Stomach (tissue), 4 donors: ENCODE data around the gene SLC8A3.

Experiments
- EP300 ChIP-seq: sonication (generic); formaldehyde crosslinking; IDR thresholded peaks from one replicate; pipeline ENCODE4 v1.6.1; 2017; ENCODE audit warnings: antibody characterized with exemption
- POLR2A ChIP-seq, 4 donors: fragments of 450-650 bp; IDR thresholded peaks; one replicate each; pipeline ENCODE4 v1.6.1; 2016; ENCODE audit warnings: antibody characterized with exemption in 4 of 4, control low read depth in 2 of 4, mild to moderate bottlenecking in 1 of 4, moderate library complexity in 1 of 4
- POLR2AphosphoS5 ChIP-seq, 3 donors: sonication (generic); formaldehyde crosslinking; IDR thresholded peaks; one replicate each; pipeline ENCODE4 v1.6.1; 2016; ENCODE audit warnings: antibody characterized with exemption in 3 of 3
- TF ChIP-seq, protein P1 (sequence below), 7 experiments: fragments of 450-650 bp in 4 of 7; fragments of 200-600 bp in 3 of 7; sonication (generic) in 3 of 7; IDR thresholded peaks; one replicate each; pipeline ENCODE4 v1.5.1; 2016 to 2019; ENCODE audit warnings: antibody characterized with exemption in 7 of 7, control low read depth in 2 of 7, mild to moderate bottlenecking in 1 of 7

GRCh38 chr14:70130482-70130881 is 58.3 kb downstream of the SLC8A3 start:
- TF ChIP-seq, protein P1, sequence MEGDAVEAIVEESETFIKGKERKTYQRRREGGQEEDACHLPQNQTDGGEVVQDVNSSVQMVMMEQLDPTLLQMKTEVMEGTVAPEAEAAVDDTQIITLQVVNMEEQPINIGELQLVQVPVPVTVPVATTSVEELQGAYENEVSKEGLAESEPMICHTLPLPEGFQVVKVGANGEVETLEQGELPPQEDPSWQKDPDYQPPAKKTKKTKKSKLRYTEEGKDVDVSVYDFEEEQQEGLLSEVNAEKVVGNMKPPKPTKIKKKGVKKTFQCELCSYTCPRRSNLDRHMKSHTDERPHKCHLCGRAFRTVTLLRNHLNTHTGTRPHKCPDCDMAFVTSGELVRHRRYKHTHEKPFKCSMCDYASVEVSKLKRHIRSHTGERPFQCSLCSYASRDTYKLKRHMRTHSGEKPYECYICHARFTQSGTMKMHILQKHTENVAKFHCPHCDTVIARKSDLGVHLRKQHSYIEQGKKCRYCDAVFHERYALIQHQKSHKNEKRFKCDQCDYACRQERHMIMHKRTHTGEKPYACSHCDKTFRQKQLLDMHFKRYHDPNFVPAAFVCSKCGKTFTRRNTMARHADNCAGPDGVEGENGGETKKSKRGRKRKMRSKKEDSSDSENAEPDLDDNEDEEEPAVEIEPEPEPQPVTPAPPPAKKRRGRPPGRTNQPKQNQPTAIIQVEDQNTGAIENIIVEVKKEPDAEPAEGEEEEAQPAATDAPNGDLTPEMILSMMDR (IDR thresholded peaks at IDR 0.05) = no peak
- TF ChIP-seq POLR2A (IDR thresholded peaks at IDR 0.05) = no peak
- TF ChIP-seq POLR2AphosphoS5 (IDR thresholded peaks at IDR 0.05) = no peak
- TF ChIP-seq EP300 = no peak
